Neural crest cell (in vitro differentiated cells): ENCODE data around the gene KDM3B. TPM values are rescaled to one million over a fixed set of nuclear protein-coding genes. Genes with fewer than 3 reads are reported as not detected.
A peak's percentile ranks its signal among the peaks of the same experiment; 100 is the strongest.

Experiments
- DNase-seq: peaks from one replicate; pipeline ENCODE4 v3.0.0; 2021; ENCODE audit warnings: low read depth, mixed read lengths, low spot score
- H3K27ac Mint-ChIP-seq: one replicate; pipeline ENCODE4 v1.8.0; 2021; ENCODE audit warnings: mild to moderate bottlenecking, mixed read lengths; ENCODE audit not compliant: unreplicated experiment
- H3K27me3 Mint-ChIP-seq: 2 replicates; pipeline ENCODE4 v1.8.0; 2021; ENCODE audit warnings: low read depth, mild to moderate bottlenecking, mixed read lengths
- H3K36me3 Mint-ChIP-seq: 2 replicates; pipeline ENCODE4 v1.8.0; 2021; ENCODE audit warnings: low read depth, mild to moderate bottlenecking, mixed read lengths
- H3K4me1 Mint-ChIP-seq: 2 replicates; pipeline ENCODE4 v1.8.0; 2021; ENCODE audit warnings: mixed read lengths
- H3K4me3 Mint-ChIP-seq: one replicate; pipeline ENCODE4 v1.8.0; 2021; ENCODE audit warnings: mild to moderate bottlenecking, mixed read lengths
- H3K9me3 Mint-ChIP-seq: 2 replicates; pipeline ENCODE4 v1.8.0; 2021; ENCODE audit warnings: mixed read lengths
- total RNA-seq: library from RNA; stranded (reverse); gene quantifications from 2 replicates; pipeline ENCODE4 v1.2.1, GENCODE V29; 2021
- TF ChIP-seq, protein P1 (sequence below): fragments of 200-600 bp; sonication (generic); conservative IDR thresholded peaks from 2 replicates; pipeline ENCODE4 v1.5.0; 2021; ENCODE audit warnings: antibody characterized with exemption, mild to moderate bottlenecking

Gene KDM3B
- total RNA-seq, 1 donor from 2014 or later: 100 TPM

DNA sequence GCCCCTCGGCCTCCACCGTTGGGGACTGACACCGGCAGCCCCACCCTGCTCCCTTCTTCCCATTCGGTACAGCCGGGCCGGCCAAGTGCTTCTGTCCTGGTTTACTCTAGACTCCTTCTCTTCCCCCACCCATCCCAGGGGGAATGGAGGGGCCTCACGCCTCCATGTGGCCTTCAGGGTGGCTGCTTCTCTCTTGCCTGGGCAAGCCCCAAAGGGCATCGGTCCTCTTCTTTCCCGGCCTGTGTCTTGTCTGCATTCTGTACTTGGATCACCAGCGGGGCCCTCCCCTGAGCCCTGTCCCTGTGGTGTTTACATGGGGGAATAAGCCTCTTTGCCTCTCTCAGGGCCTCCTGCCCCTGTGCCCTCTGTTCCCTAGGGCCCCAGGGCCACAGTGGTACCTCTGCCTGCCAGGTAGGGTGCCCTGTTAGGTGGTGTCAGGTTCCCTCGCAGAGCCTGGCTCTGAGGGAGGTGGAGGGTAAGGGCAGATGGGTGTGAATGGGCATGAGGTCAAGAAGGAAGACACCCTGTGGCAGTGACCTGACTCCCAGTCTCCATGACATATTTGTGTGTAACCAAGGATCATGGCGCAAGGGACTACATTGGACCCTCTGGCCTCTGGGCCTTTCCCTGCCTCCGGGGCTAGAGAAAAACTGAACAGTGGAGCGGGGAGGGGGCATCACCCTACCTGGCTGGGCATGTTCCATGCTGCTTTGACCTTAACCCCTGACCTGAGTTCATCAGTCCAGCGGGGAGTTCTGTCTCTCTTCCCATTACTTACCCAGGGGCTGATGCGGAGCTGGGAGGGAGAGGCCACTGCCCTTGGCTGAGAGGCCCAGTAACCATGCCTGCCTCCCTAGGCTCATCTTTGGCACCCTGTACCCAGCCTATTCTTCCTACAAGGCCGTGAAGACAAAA, 87.9 kb downstream of the KDM3B start:
- H3K4me3 Mint-ChIP-seq: peak overlapping the region; percentile 91
- H3K36me3 Mint-ChIP-seq: peaks cover 3% of the 10 kb centered on the region
- H3K27me3 Mint-ChIP-seq: no peaks in the 10 kb centered on the region
- DNase-seq: no peak
- H3K9me3 Mint-ChIP-seq: no peaks in the 10 kb centered on the region
- H3K4me1 Mint-ChIP-seq: peaks cover 32% of the 10 kb centered on the region
- TF ChIP-seq, protein P1, sequence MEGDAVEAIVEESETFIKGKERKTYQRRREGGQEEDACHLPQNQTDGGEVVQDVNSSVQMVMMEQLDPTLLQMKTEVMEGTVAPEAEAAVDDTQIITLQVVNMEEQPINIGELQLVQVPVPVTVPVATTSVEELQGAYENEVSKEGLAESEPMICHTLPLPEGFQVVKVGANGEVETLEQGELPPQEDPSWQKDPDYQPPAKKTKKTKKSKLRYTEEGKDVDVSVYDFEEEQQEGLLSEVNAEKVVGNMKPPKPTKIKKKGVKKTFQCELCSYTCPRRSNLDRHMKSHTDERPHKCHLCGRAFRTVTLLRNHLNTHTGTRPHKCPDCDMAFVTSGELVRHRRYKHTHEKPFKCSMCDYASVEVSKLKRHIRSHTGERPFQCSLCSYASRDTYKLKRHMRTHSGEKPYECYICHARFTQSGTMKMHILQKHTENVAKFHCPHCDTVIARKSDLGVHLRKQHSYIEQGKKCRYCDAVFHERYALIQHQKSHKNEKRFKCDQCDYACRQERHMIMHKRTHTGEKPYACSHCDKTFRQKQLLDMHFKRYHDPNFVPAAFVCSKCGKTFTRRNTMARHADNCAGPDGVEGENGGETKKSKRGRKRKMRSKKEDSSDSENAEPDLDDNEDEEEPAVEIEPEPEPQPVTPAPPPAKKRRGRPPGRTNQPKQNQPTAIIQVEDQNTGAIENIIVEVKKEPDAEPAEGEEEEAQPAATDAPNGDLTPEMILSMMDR: no peak
- peak overlapping the region; percentile 93 for H3K27ac Mint-ChIP-seq

DNA sequence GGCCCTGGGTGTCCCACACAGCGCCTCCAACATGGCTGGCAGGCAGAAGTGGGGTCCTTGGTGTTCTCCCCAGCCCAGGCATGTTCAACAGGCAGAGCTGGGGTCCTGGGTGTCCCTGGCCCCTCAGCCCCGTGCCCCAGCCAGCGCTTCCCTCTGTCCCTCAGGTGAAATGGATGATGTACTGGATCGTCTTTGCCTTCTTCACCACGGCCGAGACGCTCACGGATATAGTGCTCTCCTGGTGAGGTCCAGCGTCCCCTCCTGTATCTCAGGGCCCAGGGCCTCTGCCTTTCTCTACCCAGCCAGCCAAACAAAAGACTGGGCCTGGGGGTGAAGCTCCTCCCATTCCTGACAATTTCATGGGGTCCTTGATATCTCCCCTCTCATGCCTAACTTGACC, 88.7 kb downstream of the KDM3B start:
- no peak overlapping the region for H3K27ac Mint-ChIP-seq
- no peaks in the 10 kb centered on the region for H3K27me3 Mint-ChIP-seq
- no peaks in the 10 kb centered on the region for H3K9me3 Mint-ChIP-seq
- no peaks in the 10 kb centered on the region for H3K36me3 Mint-ChIP-seq
- no peak for DNase-seq
- peaks cover 32% of the 10 kb centered on the region for H3K4me1 Mint-ChIP-seq
- H3K4me3 Mint-ChIP-seq: peak overlapping the region; percentile 78
- TF ChIP-seq, protein P1: no peak

DNA sequence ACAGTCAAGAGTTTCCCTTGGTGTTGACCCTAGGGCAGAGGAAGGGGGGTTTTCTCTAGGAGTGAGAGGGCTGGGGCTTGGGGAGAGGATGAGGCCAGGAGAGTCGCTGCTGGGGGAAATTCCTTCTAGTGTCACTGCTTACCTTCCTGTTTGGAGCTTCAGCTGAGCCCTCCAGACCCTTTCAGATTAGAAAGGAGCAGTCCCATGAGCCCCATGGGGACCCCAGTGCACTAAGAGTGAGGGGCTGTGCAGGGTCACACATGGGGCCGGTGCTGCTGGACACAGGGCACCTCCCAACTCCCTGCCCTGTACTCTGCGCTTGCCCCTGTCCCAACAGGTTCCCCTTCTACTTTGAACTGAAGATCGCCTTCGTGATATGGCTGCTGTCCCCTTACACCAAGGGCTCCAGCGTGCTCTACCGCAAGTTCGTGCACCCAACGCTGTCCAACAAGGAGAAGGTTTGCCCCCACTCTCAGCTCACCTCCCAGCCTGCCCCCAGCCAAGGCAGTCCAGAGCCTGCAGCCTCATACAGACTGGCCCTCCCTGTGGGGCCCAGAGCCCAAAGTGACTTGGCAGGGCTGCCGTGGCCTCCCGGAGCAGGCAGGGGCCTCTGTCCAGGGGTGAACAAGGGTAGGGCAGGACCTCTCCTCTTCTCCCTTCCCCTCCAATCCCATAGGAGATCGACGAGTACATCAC, 91.7 kb downstream of the KDM3B start:
- no peaks in the 10 kb centered on the region for H3K9me3 Mint-ChIP-seq
- H3K4me1 Mint-ChIP-seq: peaks cover 29% of the 10 kb centered on the region
- H3K27ac Mint-ChIP-seq: peak overlapping the region; percentile 84
- DNase-seq: no peak
- no peaks in the 10 kb centered on the region for H3K36me3 Mint-ChIP-seq
- TF ChIP-seq, protein P1: no peak
- H3K27me3 Mint-ChIP-seq: no peaks in the 10 kb centered on the region
- H3K4me3 Mint-ChIP-seq: no peak overlapping the region

DNA sequence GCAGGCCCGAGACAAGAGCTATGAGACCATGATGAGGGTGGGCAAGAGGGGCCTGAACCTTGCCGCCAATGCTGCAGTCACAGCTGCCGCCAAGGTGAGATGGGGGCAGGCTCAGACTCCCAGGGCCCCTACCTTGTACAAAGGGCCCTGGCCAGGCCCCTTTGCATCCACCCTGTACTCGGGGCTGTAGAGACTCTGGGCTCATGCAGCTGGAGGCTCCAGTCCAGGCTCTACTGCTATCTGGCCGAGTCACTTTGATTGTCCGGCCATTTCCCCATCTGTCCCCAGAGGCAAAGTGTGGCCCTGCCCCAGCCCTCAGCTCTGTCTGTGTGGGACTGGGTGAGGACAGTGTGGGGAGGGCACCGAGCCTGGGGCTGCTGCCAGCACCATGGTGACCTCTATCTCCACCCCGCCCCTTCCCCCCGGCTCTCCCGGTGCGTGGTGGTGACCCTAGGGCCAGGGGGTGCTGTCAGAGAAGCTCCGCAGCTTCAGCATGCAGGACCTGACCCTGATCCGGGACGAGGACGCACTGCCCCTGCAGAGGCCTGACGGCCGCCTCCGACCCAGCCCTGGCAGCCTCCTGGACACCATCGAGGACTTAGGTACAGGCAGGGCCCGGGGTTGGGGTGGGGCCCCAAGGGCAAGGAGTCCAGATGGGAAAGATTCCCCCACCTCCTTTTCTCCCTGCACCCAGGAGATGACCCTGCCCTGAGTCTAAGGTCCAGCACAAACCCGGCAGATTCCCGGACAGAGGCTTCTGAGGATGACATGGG, 92.5 kb downstream of the KDM3B start:
- no peaks in the 10 kb centered on the region for H3K36me3 Mint-ChIP-seq
- no peak overlapping the region for H3K27ac Mint-ChIP-seq
- TF ChIP-seq, protein P1: no peak
- no peak overlapping the region for H3K4me3 Mint-ChIP-seq
- DNase-seq: no peak
- H3K9me3 Mint-ChIP-seq: no peaks in the 10 kb centered on the region
- H3K27me3 Mint-ChIP-seq: no peaks in the 10 kb centered on the region
- H3K4me1 Mint-ChIP-seq: peaks cover 26% of the 10 kb centered on the region

DNA sequence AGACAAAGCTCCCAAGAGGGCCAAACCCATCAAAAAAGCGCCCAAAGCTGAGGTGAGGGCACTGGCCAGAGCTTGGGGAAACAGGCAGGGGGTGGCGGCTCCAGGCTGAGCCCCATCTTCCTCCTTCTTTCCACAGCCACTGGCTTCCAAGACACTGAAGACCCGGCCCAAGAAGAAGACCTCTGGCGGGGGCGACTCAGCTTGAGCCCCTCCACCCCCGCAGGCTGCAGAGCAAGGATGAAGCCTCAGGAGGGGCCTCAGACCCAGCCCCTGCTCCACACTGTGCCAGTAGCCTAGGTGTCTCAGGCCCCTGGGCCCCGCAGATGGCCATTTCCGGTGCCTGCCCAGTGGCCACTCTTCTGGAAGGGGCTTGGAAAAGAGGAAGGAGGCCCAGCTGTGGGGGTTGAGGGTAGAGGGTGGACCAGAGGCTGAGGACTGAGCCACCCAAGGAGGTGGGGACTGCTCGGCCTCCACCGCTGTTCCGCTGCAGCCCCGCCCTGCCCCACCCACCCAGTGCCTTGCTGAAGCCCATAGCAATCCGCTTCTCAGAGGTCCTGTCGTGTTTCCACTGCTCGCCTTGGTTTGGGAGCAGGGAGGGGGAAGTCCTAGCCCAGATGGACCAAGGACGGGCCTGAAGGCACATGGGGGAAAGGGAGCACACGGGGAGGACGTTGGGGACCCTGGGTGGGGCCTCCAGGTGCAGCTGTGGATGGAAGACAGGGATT, 93.2 kb downstream of the KDM3B start:
- DNase-seq: no peak
- Mint-ChIP-seq H3K36me3 (no peaks in the 10 kb centered on the region), H3K4me3 (no peak overlapping the region), H3K27me3 (no peaks in the 10 kb centered on the region), H3K27ac (no peak overlapping the region), H3K4me1 (peaks cover 22% of the 10 kb centered on the region), H3K9me3 (no peaks in the 10 kb centered on the region)
- TF ChIP-seq, protein P1: no peak
